ENCODE results near the gene SNX4. TPM values are rescaled to one million over a fixed set of nuclear protein-coding genes. Genes with fewer than 3 reads are reported as not detected.

The SNX4 gene
- total RNA-seq, 1 donor from 2014 or later: 27.5 TPM

- intact Hi-C loops (cut with DNase I): no loop called here
- no peak for TF ChIP-seq CTCF (IDR thresholded peaks at IDR 0.05)
- no peak for TF ChIP-seq POLR2AphosphoS5 (IDR thresholded peaks at IDR 0.05; ENCODE audit: insufficient read depth in 1 of 2, low read depth in 1 of 2)
- TF ChIP-seq POLR2A (IDR thresholded peaks at IDR 0.05): no peak
- no peaks in the 10 kb centered on the region for H3K36me3 ChIP-seq
- no peaks in the 10 kb centered on the region for H3K4me1 ChIP-seq
- no peaks in the 10 kb centered on the region for H3K9me3 ChIP-seq
- no peak overlapping the region for H3K4me3 ChIP-seq
- no peaks in the 10 kb centered on the region for H3K27me3 ChIP-seq
- no peak overlapping the region for H3K27ac ChIP-seq
- peak in 1 of 2 donors; percentile 22 for DNase-seq (ENCODE audit: extremely low spot score in 2 of 2)
Observed at GRCh38 chr3:125428216-125428830, 91.7 kb downstream of the SNX4 start.

- no peak for DNase-seq (ENCODE audit: extremely low spot score in 2 of 2)
- intact Hi-C loops (cut with DNase I): no loop called here
- Histone ChIP-seq H3K36me3 (no peaks in the 10 kb centered on the region), H3K4me3 (no peak overlapping the region), H3K27ac (no peak overlapping the region), H3K27me3 (no peaks in the 10 kb centered on the region), H3K4me1 (no peaks in the 10 kb centered on the region), H3K9me3 (no peaks in the 10 kb centered on the region)
- TF ChIP-seq CTCF (IDR thresholded peaks at IDR 0.05): no peak
- no peak for TF ChIP-seq POLR2A (IDR thresholded peaks at IDR 0.05)
- TF ChIP-seq POLR2AphosphoS5 (IDR thresholded peaks at IDR 0.05; ENCODE audit: insufficient read depth in 1 of 2, low read depth in 1 of 2): no peak
Observed at GRCh38 chr3:125418306-125418705, 101.7 kb downstream of the SNX4 start.

GRCh38 chr3:125416235-125416634 is 103.8 kb downstream of the SNX4 start:
- DNase-seq (ENCODE audit: extremely low spot score in 2 of 2): no peak
- Histone ChIP-seq H3K4me1 (no peaks in the 10 kb centered on the region), H3K4me3 (no peak overlapping the region), H3K9me3 (no peaks in the 10 kb centered on the region), H3K36me3 (no peaks in the 10 kb centered on the region), H3K27ac (no peak overlapping the region), H3K27me3 (no peaks in the 10 kb centered on the region)
- intact Hi-C loops (cut with DNase I): no loop called here
- no peak for TF ChIP-seq POLR2AphosphoS5 (IDR thresholded peaks at IDR 0.05; ENCODE audit: insufficient read depth in 1 of 2, low read depth in 1 of 2)
- TF ChIP-seq POLR2A (IDR thresholded peaks at IDR 0.05): no peak

- intact Hi-C loops (cut with DNase I): no loop called here
- Histone ChIP-seq H3K27ac (no peak overlapping the region), H3K4me1 (no peaks in the 10 kb centered on the region), H3K27me3 (no peaks in the 10 kb centered on the region), H3K9me3 (no peaks in the 10 kb centered on the region), H3K4me3 (no peak overlapping the region), H3K36me3 (no peaks in the 10 kb centered on the region)
- DNase-seq (ENCODE audit: extremely low spot score in 2 of 2): no peak
- TF ChIP-seq POLR2AphosphoS5 (IDR thresholded peaks at IDR 0.05; ENCODE audit: insufficient read depth in 1 of 2, low read depth in 1 of 2) (no peak), POLR2A (IDR thresholded peaks at IDR 0.05) (no peak), CTCF (IDR thresholded peaks at IDR 0.05) (no peak)
Observed at GRCh38 chr3:125414669-125415068, 105.3 kb downstream of the SNX4 start.

GRCh38 chr3:125410922-125411321 is 109.1 kb downstream of the SNX4 start:
- TF ChIP-seq POLR2A (IDR thresholded peaks at IDR 0.05) (no peak), CTCF (IDR thresholded peaks at IDR 0.05) (no peak), POLR2AphosphoS5 (IDR thresholded peaks at IDR 0.05; ENCODE audit: insufficient read depth in 1 of 2, low read depth in 1 of 2) (no peak)
- Histone ChIP-seq H3K27me3 (no peaks in the 10 kb centered on the region), H3K4me3 (no peak overlapping the region), H3K4me1 (no peaks in the 10 kb centered on the region), H3K9me3 (no peaks in the 10 kb centered on the region), H3K36me3 (no peaks in the 10 kb centered on the region), H3K27ac (no peak overlapping the region)
- no peak for DNase-seq (ENCODE audit: extremely low spot score in 2 of 2)
- intact Hi-C loops (cut with DNase I): no loop called here
